SK-N-SH treated with all-trans-retinoic acid at 6 μM for 48 hours (cell line): Measurements from ENCODE around the gene CPNE7.

Source experiments
- BACH2 ChIP-seq: fragments of 250-450 bp; sonication (Bioruptor Pico); IDR thresholded peaks from 2 replicates; pipeline ENCODE4 v1.9.0; 2021; ENCODE audit warnings: mild to moderate bottlenecking, borderline replicate concordance
- CREB5 ChIP-seq: fragments of 250-450 bp; sonication (Bioruptor Pico); IDR thresholded peaks from 2 replicates; pipeline ENCODE4 v1.5.1; 2020; ENCODE audit warnings: low read depth, mild to moderate bottlenecking, moderate library complexity
- ISL1 ChIP-seq: fragments of 250-450 bp; sonication (Bioruptor Pico); IDR thresholded peaks from 2 replicates; pipeline ENCODE4 v2.1.2; 2022; ENCODE audit warnings: mild to moderate bottlenecking, moderate library complexity
- OSR1 ChIP-seq: fragments of 250-450 bp; sonication (Bioruptor Pico); IDR thresholded peaks from 2 replicates; pipeline ENCODE4 v1.8.0; 2022; ENCODE audit warnings: moderate library complexity, mild to moderate bottlenecking, inconsistent platforms
- PPARA ChIP-seq: fragments of 250-450 bp; sonication (Bioruptor Pico); IDR thresholded peaks from 2 replicates; pipeline ENCODE4 v1.5.0; 2020; ENCODE audit warnings: mild to moderate bottlenecking, borderline replicate concordance
- RARB ChIP-seq: fragments of 250-450 bp; sonication (Bioruptor Pico); IDR thresholded peaks from 2 replicates; pipeline ENCODE4 v1.8.0; 2021; ENCODE audit warnings: mild to moderate bottlenecking, moderate library complexity
- TOX ChIP-seq: fragments of 250-450 bp; sonication (Bioruptor Pico); IDR thresholded peaks from 2 replicates; pipeline ENCODE4 v1.8.0; 2021; ENCODE audit warnings: mild to moderate bottlenecking, moderate library complexity, borderline replicate concordance
- TSHZ2 ChIP-seq: fragments of 250-450 bp; sonication (Bioruptor Pico); IDR thresholded peaks from 2 replicates; pipeline ENCODE4 v1.5.0; 2020; ENCODE audit warnings: mild to moderate bottlenecking, moderate library complexity
- ZC3H10 ChIP-seq: fragments of 250-450 bp; sonication (Bioruptor Pico); IDR thresholded peaks from 2 replicates; pipeline ENCODE4 v1.5.1; 2021; ENCODE audit warnings: mild to moderate bottlenecking, moderate library complexity
- ZFP30 ChIP-seq: fragments of 450-650 bp; formaldehyde crosslinking; IDR thresholded peaks from 2 replicates; pipeline ENCODE4 v1.5.0; 2022; ENCODE audit warnings: mild to moderate bottlenecking, moderate library complexity
- ZNF565 ChIP-seq: fragments of 450-650 bp; formaldehyde crosslinking; conservative IDR thresholded peaks from 2 replicates; pipeline ENCODE4 v1.5.0; 2020; ENCODE audit warnings: low read depth, mild to moderate bottlenecking, moderate library complexity
- ZNF70 ChIP-seq: fragments of 450-650 bp; formaldehyde crosslinking; IDR thresholded peaks from 2 replicates; pipeline ENCODE4 v1.5.0; 2020; ENCODE audit warnings: mild to moderate bottlenecking, moderate library complexity
- ZNF8 ChIP-seq: fragments of 450-650 bp; formaldehyde crosslinking; IDR thresholded peaks from 2 replicates; pipeline ENCODE4 v1.5.0; 2020; ENCODE audit warnings: mild to moderate bottlenecking, moderate library complexity
- TF ChIP-seq, protein P1 (sequence below): fragments of 250-450 bp; sonication (Bioruptor Pico); IDR thresholded peaks from 2 replicates; pipeline ENCODE4 v1.8.0; 2020; ENCODE audit warnings: mild to moderate bottlenecking, moderate library complexity, borderline replicate concordance

DNA sequence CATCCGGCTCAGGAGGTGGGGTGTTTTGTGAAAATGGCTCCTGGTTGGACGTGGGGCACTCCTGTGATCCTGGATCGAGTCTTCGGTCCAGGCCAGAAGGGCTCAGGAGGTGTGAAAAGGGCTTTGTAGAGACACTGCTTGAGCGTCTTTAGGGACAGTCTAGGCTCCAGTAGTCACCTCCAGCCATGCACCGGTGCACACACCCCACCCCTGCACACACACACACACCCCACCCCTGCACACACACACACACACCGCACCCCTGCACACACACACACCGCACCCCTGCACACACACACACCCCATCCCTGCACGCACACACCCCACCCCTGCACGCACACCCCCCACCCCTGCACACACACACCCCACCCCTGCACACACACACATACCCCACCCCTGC, 62.9 kb downstream of the CPNE7 start:
- TF ChIP-seq, protein P1, sequence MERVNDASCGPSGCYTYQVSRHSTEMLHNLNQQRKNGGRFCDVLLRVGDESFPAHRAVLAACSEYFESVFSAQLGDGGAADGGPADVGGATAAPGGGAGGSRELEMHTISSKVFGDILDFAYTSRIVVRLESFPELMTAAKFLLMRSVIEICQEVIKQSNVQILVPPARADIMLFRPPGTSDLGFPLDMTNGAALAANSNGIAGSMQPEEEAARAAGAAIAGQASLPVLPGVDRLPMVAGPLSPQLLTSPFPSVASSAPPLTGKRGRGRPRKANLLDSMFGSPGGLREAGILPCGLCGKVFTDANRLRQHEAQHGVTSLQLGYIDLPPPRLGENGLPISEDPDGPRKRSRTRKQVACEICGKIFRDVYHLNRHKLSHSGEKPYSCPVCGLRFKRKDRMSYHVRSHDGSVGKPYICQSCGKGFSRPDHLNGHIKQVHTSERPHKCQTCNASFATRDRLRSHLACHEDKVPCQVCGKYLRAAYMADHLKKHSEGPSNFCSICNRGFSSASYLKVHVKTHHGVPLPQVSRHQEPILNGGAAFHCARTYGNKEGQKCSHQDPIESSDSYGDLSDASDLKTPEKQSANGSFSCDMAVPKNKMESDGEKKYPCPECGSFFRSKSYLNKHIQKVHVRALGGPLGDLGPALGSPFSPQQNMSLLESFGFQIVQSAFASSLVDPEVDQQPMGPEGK (CRISPR knock-in tag) = no peak
- TF ChIP-seq RARB (CRISPR knock-in tag) (no peak), TSHZ2 (CRISPR knock-in tag) (no peak), PPARA (CRISPR knock-in tag) (no peak), ZC3H10 (CRISPR knock-in tag) (no peak), TOX (CRISPR knock-in tag) (no peak), BACH2 (CRISPR knock-in tag) (no peak), CREB5 (no peak), ZNF565 (no peak), ZNF8 (CRISPR knock-in tag) (no peak), ISL1 (CRISPR knock-in tag) (no peak), ZFP30 (CRISPR knock-in tag) (no peak), OSR1 (CRISPR knock-in tag) (no peak), ZNF70 (CRISPR knock-in tag) (no peak)
